ENCODE data around the gene TBX4. TPM values are rescaled to one million over a fixed set of nuclear protein-coding genes. Genes with fewer than 3 reads are reported as not detected.

The TBX4 gene
- total and polyA plus RNA-seq, 2 of the 13 experiments (the other 11 are each of a cell fraction or from before 2014, with no cell fraction given) = 0.11 to 1.1 TPM

- TF ChIP-seq RERE (CRISPR knock-in tag; IDR thresholded peaks at IDR 0.05; ENCODE audit: low read depth) (no peak), GPBP1L1 (CRISPR knock-in tag; IDR thresholded peaks at IDR 0.05) (no peak), REXO4 (CRISPR knock-in tag; IDR thresholded peaks at IDR 0.05; ENCODE audit: borderline replicate concordance) (no peak), HHEX (CRISPR knock-in tag; IDR thresholded peaks at IDR 0.05) (no peak), CEBPZ (IDR thresholded peaks at IDR 0.05; ENCODE audit: low read length) (no peak), SRY (CRISPR knock-in tag; IDR thresholded peaks at IDR 0.05) (no peak), RFXAP (CRISPR knock-in tag; IDR thresholded peaks at IDR 0.05; ENCODE audit: borderline replicate concordance) (no peak), PBX2 (CRISPR knock-in tag; IDR thresholded peaks at IDR 0.05) (no peak), ZNF839 (CRISPR knock-in tag; IDR thresholded peaks at IDR 0.05; ENCODE audit: borderline replicate concordance) (no peak), ZBTB7A (CRISPR knock-in tag; IDR thresholded peaks at IDR 0.05) (no peak), RXRA (CRISPR knock-in tag; IDR thresholded peaks at IDR 0.05) (peak; percentile 34), ZNF350 (CRISPR knock-in tag; IDR thresholded peaks at IDR 0.05; ENCODE audit: borderline replicate concordance, low read depth) (peak; percentile 73; the same call in 1 of the 2 replicates), CC2D1A (CRISPR knock-in tag; IDR thresholded peaks at IDR 0.05) (no peak), FOXA1 (IDR thresholded peaks at IDR 0.05) (no peak), FOXA1 (CRISPR knock-in tag; IDR thresholded peaks at IDR 0.05) (peak; percentile 5; the same call in 1 of the 2 replicates), ZNF441 (CRISPR knock-in tag; IDR thresholded peaks at IDR 0.05; ENCODE audit: borderline replicate concordance) (no peak)
Observed at GRCh38 chr17:61425682-61426481, 26.3 kb upstream of the TBX4 start (continued).

All from HepG2 (cell line).